Anterior cingulate cortex (tissue), 58 donors: ENCODE data around the gene GALNT9.
A peak's percentile ranks its signal among the peaks of the same experiment; 100 is the strongest.

ENCODE experiments used
- DNase-seq, 58 donors: peaks; one replicate each; lab custom pipeline; 2025; lab: John Stamatoyannopoulos, UW

GALNT9 gene

GRCh38 chr12:132194556-132194955, 134.8 kb downstream of the GALNT9 start:
- DNase-seq, result no peak

- no peak for DNase-seq
These were observed 135.3 kb downstream of the GALNT9 start for GRCh38 chr12:132194056-132194455.

- no peak for DNase-seq
These were observed 137.5 kb downstream of the GALNT9 start for GRCh38 chr12:132191715-132192553.

GRCh38 chr12:132190834-132191500, 138.4 kb downstream of the GALNT9 start:
- no peak for DNase-seq

GRCh38 chr12:132190012-132190755, 139.2 kb downstream of the GALNT9 start:
- no peak for DNase-seq

- DNase-seq, result peak in 52 of 58 donors; percentile 17 to 83 (median 60)
These were observed 139.9 kb downstream of the GALNT9 start for GRCh38 chr12:132189378-132190011.

GRCh38 chr12:132188916-132189325, 140.5 kb downstream of the GALNT9 start:
- no peak for DNase-seq

- no peak for DNase-seq
These were observed 140.9 kb downstream of the GALNT9 start for GRCh38 chr12:132188451-132188901.

GRCh38 chr12:132187646-132188450, 141.5 kb downstream of the GALNT9 start:
- no peak for DNase-seq

- no peak for DNase-seq
These were observed 142.3 kb downstream of the GALNT9 start for GRCh38 chr12:132186857-132187620.

GRCh38 chr12:132186208-132186856, 143.1 kb downstream of the GALNT9 start:
- DNase-seq, result no peak

- no peak for DNase-seq
These were observed 143.7 kb downstream of the GALNT9 start for GRCh38 chr12:132185705-132186104.

GRCh38 chr12:132182711-132183365, 146.6 kb downstream of the GALNT9 start:
- DNase-seq, result peak in 11 of 58 donors; percentile 12 to 51 (median 35)

- DNase-seq, result no peak
These were observed 147.1 kb downstream of the GALNT9 start for GRCh38 chr12:132182206-132182710.

- no peak for DNase-seq
These were observed 147.7 kb downstream of the GALNT9 start for GRCh38 chr12:132181570-132182200.

GRCh38 chr12:132180648-132181546, 148.5 kb downstream of the GALNT9 start:
- no peak for DNase-seq
